Measurements from ENCODE around the gene DHX15. TPM values are rescaled to one million over a fixed set of nuclear protein-coding genes. Genes with fewer than 3 reads are reported as not detected.
A peak's percentile ranks its signal among the peaks of the same experiment; 100 is the strongest.

Gene DHX15
- total RNA-seq, 1 experiment from 2014 or later = 287 TPM

- Histone ChIP-seq H2BK5ac (ENCODE audit: insufficient read length, low read length) (peak overlapping the region; percentile 78), H2AFZ (ENCODE audit: low read length) (no peak overlapping the region), H2AK5ac (ENCODE audit: insufficient read length, low read length) (peak overlapping the region; percentile 80), H2BK15ac (ENCODE audit: low read depth, low read length) (no peak overlapping the region), H3K23me2 (ENCODE audit: insufficient read length, low read depth, low read length, poor library complexity, severe bottlenecking) (no peaks in the 10 kb centered on the region), H3K4me1 (ENCODE audit: insufficient read depth, low read length) (peaks cover 2% of the 10 kb centered on the region; the same call in 1 of the 2 replicates), H4K8ac (replicated peaks; ENCODE audit: insufficient read length, low read depth, low read length) (peak overlapping the region; percentile 88), H3T11ph (ENCODE audit: low read length) (no peak overlapping the region), H3K14ac (ENCODE audit: insufficient read depth, low read length) (peak overlapping the region; percentile 100), H3K18ac (ENCODE audit: insufficient read length, low read depth, low read length) (peak overlapping the region; percentile 99), H3K27me3 (ENCODE audit: insufficient read depth, low read length) (no peaks in the 10 kb centered on the region), H3K4ac (ENCODE audit: low read depth, low read length) (peak overlapping the region; percentile 78), H4K5ac (ENCODE audit: insufficient read length, low read depth, low read length) (peak overlapping the region; percentile 97), H2BK20ac (ENCODE audit: low read depth, low read length, poor library complexity, severe bottlenecking) (no peak overlapping the region), H3K9ac (ENCODE audit: extremely low read depth, insufficient read length, low read length) (peak overlapping the region; percentile 99), H2BK120ac (ENCODE audit: low read depth, low read length, poor library complexity, severe bottlenecking) (peak overlapping the region; percentile 78), H3K27ac (ENCODE audit: insufficient read length, low read depth, low read length) (peak overlapping the region; percentile 69), H3K79me2 (ENCODE audit: insufficient read depth, low read length) (peaks cover 56% of the 10 kb centered on the region), H4K91ac (ENCODE audit: insufficient read length, low read depth, low read length) (peak overlapping the region; percentile 99), H2BK12ac (ENCODE audit: insufficient read length, low read depth, low read length) (no peak overlapping the region), H3K56ac (ENCODE audit: insufficient read length, low read depth, low read length) (peak overlapping the region; percentile 94), H3K9me3 (ENCODE audit: control insufficient read depth, low read depth, low read length) (no peaks in the 10 kb centered on the region), H3K79me1 (ENCODE audit: insufficient read depth, low read depth, low read length, poor library complexity, severe bottlenecking) (no peaks in the 10 kb centered on the region), H3K23ac (ENCODE audit: insufficient read length, low read depth, low read length) (no peak overlapping the region), H4K20me1 (ENCODE audit: control insufficient read depth, insufficient read depth, insufficient read length) (no peaks in the 10 kb centered on the region), H3K4me2 (ENCODE audit: insufficient read depth, insufficient read length, low read length) (peak overlapping the region; percentile 99)
- WGBS (ENCODE audit: extremely low coverage, insufficient read length, low lambda C conversion rate) = no CpG with 5 or more reads among the region's 51 CpGs
- H3K27ac Mint-ChIP-seq = peak overlapping the region; percentile 94 to 99 (median 98)
- peaks cover 29 to 50% (median 49%) of the 10 kb centered on the region in 3 experiments for H3K36me3 Mint-ChIP-seq (ENCODE audit: insufficient read depth in 1 of 3, low read depth in 3 of 3)
- no peak for TF ChIP-seq CTCF (conservative IDR thresholded peaks at IDR 0.05)
- H3K27me3 Mint-ChIP-seq (ENCODE audit: low read depth) = no peaks in the 10 kb centered on the region
- peaks cover 26 to 36% of the 10 kb centered on the region in 2 experiments for H3K4me1 Mint-ChIP-seq
- peaks cover 3 to 4% of the 10 kb centered on the region in 2 experiments for H3K9me3 Mint-ChIP-seq
- peak; percentile 44 for DNase-seq
- H3K4me3 Mint-ChIP-seq = peak overlapping the region; percentile 91 to 98
Observed at GRCh38 chr4:24583451-24584210, 723 bp downstream of the DHX15 start.
